ENCODE results near the gene PIP5K1C.

Gene PIP5K1C

DNA sequence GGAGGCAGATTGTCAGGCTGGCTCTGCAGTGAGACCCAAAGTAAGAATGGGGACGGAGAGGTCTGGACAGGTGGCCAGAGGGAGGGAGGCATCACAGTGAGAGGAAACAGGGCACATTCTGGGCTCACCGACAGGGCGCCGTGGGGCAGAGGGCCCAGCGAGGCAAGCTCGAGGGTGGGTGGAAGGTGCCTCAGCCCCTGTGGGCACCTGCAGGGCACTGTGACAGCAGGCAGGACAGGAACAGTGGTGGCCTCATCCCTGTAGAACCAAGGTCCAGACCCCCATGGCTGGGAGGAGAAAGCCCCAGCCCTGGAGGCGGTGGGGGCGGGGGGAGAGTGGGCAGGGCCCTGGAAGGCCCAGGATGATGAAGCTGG, 27.7 kb downstream of the PIP5K1C start:
- no peak for ATAC-seq (ENCODE audit: insufficient read depth, low read depth)

DNA sequence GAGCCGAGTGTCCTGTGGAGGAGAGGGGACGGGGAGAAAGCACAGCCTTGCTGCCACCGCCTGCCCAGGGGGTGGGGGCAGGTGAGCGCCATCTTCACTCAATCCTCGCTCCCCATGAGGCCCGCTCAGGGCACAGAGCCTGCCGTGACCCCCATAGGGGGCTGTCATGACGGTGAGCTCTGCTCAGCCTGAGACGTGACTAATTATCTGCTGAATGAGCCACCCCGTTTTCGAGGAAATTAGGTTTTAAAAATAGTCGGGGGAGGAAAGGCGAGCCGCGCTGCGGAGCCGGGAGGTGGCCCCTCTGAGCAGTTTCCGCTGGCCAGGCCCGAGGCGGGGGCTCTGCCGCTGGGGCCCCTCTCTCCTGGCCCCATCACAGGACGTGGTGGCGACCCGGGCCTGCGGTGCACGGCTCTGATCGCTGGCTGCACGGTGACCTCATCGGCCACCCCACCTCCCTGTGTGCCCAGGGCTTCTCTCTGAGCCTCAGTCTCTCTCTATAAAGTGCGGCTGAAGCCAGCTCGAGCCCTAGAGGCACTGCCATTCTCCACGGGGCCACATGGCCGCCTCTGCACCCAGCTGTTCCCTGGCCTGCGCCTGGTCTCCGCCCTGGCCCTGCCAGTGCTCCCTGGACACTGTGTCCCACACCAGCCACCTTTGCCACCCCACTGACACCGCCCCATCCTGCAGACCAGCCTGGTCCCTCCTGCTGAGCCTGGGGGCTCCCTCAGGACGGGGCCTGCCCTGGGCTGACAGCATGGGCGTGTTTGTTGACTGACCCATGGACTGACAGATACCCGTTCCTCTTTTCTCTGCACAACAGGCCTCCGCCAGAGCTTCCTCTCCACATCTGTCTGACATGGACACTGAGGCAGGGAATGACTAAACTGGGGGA, 28.3 kb downstream of the PIP5K1C start:
- Histone ChIP-seq H3K9ac (ENCODE audit: low read depth, low read length) (no peak overlapping the region), H3K4me1 (ENCODE audit: insufficient read depth, low read length) (no peaks in the 10 kb centered on the region), H3K36me3 (ENCODE audit: insufficient read depth, low read length) (no peaks in the 10 kb centered on the region)

More for the DNA sequence above, 27.7 kb downstream of the PIP5K1C start:
- Histone ChIP-seq H3K36me3 (ENCODE audit: insufficient read depth, low read length) (no peaks in the 10 kb centered on the region), H3K9ac (ENCODE audit: low read depth, low read length) (no peak overlapping the region), H3K9me3 (ENCODE audit: insufficient read depth, low read length, severe bottlenecking) (no peaks in the 10 kb centered on the region), H2AFZ (ENCODE audit: low read depth, low read length) (no peak overlapping the region), H3K27me3 (ENCODE audit: insufficient read depth, low read length, poor library complexity) (no peaks in the 10 kb centered on the region), H3K4me3 (ENCODE audit: low read depth in 1 of 2, low read length in 2 of 2) (no peak overlapping the region), H3K4me1 (ENCODE audit: insufficient read depth, low read length) (no peaks in the 10 kb centered on the region), H3K27ac (ENCODE audit: low read length) (no peak overlapping the region), H4K20me1 (ENCODE audit: insufficient read depth, low read length) (peaks cover 50% of the 10 kb centered on the region), H3K4me2 (ENCODE audit: insufficient read depth, low read length) (no peak overlapping the region), H3K79me2 (ENCODE audit: insufficient read depth, low read length) (peaks cover 31% of the 10 kb centered on the region)
- no peak for TF ChIP-seq EZH2 (IDR thresholded peaks at IDR 0.05; ENCODE audit: borderline replicate concordance, low read depth, low read length, severe bottlenecking)
- TF ChIP-seq, protein P1, sequence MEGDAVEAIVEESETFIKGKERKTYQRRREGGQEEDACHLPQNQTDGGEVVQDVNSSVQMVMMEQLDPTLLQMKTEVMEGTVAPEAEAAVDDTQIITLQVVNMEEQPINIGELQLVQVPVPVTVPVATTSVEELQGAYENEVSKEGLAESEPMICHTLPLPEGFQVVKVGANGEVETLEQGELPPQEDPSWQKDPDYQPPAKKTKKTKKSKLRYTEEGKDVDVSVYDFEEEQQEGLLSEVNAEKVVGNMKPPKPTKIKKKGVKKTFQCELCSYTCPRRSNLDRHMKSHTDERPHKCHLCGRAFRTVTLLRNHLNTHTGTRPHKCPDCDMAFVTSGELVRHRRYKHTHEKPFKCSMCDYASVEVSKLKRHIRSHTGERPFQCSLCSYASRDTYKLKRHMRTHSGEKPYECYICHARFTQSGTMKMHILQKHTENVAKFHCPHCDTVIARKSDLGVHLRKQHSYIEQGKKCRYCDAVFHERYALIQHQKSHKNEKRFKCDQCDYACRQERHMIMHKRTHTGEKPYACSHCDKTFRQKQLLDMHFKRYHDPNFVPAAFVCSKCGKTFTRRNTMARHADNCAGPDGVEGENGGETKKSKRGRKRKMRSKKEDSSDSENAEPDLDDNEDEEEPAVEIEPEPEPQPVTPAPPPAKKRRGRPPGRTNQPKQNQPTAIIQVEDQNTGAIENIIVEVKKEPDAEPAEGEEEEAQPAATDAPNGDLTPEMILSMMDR (IDR thresholded peaks at IDR 0.05; ENCODE audit: borderline replicate concordance, extremely low read depth, low read length, poor library complexity, severe bottlenecking), result no peak
- no peak for DNase-seq

DNA sequence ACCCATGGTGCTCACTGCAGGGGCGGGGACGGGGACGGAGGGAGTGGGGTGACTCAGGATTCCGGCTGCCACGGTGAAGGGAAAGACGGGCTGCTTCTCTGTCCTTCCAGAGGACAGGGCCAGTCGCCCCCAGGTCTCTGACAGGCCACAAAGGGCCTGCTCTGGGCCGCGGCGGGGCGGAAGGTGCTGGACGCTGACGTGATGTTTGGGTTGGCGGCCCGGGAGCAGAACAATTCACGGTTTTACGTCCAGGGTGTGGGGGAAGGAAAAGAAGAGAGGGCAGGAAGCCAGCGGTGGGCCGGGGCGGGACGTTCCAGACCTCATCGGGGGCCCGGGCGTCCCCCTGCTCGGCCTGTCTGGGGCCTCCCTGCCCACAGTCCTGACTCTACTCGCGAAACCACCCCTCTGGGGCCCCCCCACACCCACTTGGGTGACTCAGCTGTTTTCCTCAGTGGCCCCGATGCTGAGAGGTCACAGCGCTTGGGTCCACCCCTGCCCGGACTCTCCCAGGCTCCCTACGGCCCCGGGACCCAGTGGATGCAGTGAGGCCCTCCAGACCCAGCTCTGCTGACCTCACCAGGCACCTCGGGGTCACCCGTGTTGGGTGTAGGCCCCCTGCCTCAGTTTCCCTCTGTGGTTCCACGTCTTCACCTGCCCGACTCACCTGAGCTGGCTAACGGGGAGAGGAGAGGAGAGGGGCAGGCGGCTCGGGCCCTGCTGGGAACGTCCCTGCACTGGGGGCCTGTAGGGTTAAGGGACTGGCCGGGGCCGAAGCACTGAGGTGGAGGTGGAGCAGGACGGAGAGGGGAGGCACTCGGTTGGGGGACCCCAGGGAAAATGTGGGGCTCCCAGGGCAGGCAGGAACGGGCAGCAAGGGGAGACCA, 29.2 kb downstream of the PIP5K1C start:
- H3K36me3 ChIP-seq (ENCODE audit: insufficient read depth, low read length), result no peaks in the 10 kb centered on the region
- H4K20me1 ChIP-seq (ENCODE audit: insufficient read depth, low read length), result peaks cover 60% of the 10 kb centered on the region
- no peak for TF ChIP-seq EZH2 (IDR thresholded peaks at IDR 0.05; ENCODE audit: borderline replicate concordance, low read depth, low read length, severe bottlenecking)
- TF ChIP-seq, protein P1 (IDR thresholded peaks at IDR 0.05; ENCODE audit: borderline replicate concordance, extremely low read depth, low read length, poor library complexity, severe bottlenecking), result no peak
- H3K27me3 ChIP-seq (ENCODE audit: insufficient read depth, low read length, poor library complexity), result no peaks in the 10 kb centered on the region
- no peak for DNase-seq
- no peak overlapping the region for H3K9ac ChIP-seq (ENCODE audit: low read depth, low read length)
- no peaks in the 10 kb centered on the region for H3K9me3 ChIP-seq (ENCODE audit: insufficient read depth, low read length, severe bottlenecking)
- H3K79me2 ChIP-seq (ENCODE audit: insufficient read depth, low read length), result peaks cover 29% of the 10 kb centered on the region
- H3K4me2 ChIP-seq (ENCODE audit: insufficient read depth, low read length), result no peak overlapping the region
- H2AFZ ChIP-seq (ENCODE audit: low read depth, low read length), result no peak overlapping the region
- no peak overlapping the region for H3K27ac ChIP-seq (ENCODE audit: low read length)
- ATAC-seq (ENCODE audit: insufficient read depth, low read depth), result no peak
- no peak overlapping the region for H3K4me3 ChIP-seq (ENCODE audit: low read depth in 1 of 2, low read length in 2 of 2)
- H3K4me1 ChIP-seq (ENCODE audit: insufficient read depth, low read length), result no peaks in the 10 kb centered on the region

More for the DNA sequence above, 28.3 kb downstream of the PIP5K1C start:
- H3K4me3 ChIP-seq (ENCODE audit: low read depth in 1 of 2, low read length in 2 of 2), result no peak overlapping the region
- H3K79me2 ChIP-seq (ENCODE audit: insufficient read depth, low read length), result peaks cover 31% of the 10 kb centered on the region
- TF ChIP-seq EZH2 (IDR thresholded peaks at IDR 0.05; ENCODE audit: borderline replicate concordance, low read depth, low read length, severe bottlenecking), result no peak
- TF ChIP-seq, protein P1 (IDR thresholded peaks at IDR 0.05; ENCODE audit: borderline replicate concordance, extremely low read depth, low read length, poor library complexity, severe bottlenecking), result no peak
- ATAC-seq (ENCODE audit: insufficient read depth, low read depth) (no peak), DNase-seq (no peak)
- H2AFZ ChIP-seq (ENCODE audit: low read depth, low read length), result no peak overlapping the region
- no peak overlapping the region for H3K4me2 ChIP-seq (ENCODE audit: insufficient read depth, low read length)
- peaks cover 53% of the 10 kb centered on the region for H4K20me1 ChIP-seq (ENCODE audit: insufficient read depth, low read length)
- no peaks in the 10 kb centered on the region for H3K27me3 ChIP-seq (ENCODE audit: insufficient read depth, low read length, poor library complexity)
- no peaks in the 10 kb centered on the region for H3K9me3 ChIP-seq (ENCODE audit: insufficient read depth, low read length, severe bottlenecking)
- H3K27ac ChIP-seq (ENCODE audit: low read length), result no peak overlapping the region
